ENCODE measurements around the gene SET.
A peak's percentile ranks its signal among the peaks of the same experiment; 100 is the strongest.

Gene SET

DNA sequence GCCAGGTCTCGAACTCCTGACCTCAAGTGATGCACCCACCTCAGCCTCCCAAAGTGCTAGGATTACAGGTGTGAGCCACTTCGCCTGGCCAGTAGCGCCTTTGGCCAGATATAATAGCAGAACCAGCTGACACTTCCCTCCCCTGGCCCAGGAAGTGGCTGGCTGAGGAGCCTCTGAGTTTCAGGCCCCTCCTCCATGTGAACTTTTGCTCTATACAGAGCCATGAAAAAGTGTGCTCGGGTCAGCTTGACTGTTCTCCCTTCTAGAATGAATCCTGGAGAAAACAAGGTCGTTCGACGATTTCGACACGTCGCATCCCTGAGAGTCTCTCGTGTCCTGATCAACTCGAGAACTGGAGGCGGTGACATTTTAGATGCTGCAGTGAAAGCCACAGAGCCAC, 43.6 kb downstream of the SET start:
- no peak for FAIRE-seq

DNA sequence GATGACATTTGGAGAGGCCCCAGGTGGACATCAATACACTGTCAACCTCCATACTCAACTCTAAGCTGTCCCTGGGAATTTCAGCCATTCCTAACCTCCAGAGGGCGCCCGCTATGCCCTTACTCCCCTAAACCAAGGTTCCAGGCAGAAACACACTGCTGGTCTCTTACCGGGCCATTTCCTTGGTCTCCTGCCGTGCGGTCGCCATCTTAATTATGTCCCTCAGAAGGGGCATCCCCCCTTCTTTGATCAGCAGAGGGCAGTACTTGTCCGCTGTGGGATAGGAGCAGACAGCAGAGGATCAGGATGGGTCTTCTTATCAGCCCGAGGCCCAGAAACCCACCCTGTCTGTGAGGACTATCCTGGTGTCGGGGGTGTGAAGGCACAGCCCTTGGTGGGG, 44.2 kb downstream of the SET start:
- FAIRE-seq = peak; percentile 89

DNA sequence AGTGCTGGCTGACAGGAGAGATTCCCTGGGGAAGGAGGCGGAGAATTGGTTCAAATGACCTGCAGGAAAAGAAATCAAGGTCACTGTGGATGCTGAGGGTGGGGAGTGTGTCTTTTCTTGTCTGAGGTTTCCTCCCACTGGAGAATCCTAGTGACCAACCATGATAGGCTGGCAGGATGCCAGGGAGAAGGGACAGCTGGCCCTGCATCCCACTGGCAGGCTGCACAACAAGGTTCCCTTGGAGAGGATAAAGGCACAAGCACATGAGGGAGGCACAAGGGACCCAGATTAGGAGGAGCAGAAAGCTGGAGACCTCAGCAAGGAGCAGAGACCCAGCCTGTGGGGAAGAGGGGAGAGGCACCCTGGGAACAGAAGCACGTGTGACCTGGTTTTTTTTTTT, 46.4 kb downstream of the SET start:
- FAIRE-seq = no peak

DNA sequence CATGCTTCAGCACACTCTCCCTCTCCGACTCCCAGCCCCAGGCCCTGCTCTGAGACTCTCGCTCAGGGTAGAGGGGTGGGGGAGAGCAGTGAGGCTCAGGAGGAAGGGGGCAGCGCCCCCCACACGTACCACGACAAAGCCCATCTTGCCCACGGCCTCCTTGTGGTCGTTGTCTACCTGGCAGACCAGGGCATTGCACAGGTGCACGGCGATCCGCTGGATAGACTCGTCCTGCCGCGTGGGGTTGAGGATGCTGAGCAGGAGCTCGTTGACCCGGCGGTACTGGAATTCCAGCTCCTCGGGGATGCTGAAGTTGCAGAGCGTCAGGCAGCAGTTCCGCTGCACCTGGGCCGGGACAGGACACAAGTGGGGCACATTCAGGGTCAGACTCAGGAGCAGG, 53.4 kb downstream of the SET start:
- no peak for FAIRE-seq

DNA sequence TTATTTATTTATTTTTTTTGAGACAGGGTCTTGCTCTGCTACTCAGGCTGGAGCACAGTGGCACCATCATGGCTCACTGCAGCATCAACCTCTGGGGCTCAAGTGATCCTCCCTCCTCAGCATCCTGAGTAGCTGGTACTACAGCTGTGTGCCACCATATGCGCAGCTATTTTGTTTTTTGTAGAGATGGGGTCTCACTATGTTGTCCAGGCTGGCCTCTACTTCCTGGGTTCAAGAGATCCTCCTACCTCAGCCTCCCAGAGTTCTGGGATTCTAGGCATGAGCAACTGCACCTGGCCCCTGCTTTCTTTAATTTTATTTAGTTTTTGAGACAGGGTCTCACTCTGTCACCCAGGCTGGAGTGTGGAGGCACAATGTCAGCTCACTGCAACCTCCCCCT, 54.4 kb downstream of the SET start:
- no peak for FAIRE-seq

Measured in TTC549 (cell line).